SK-MEL-5 (cell line): ENCODE results near the gene STK17B. TPM values are rescaled to one million over a fixed set of nuclear protein-coding genes. Genes with fewer than 3 reads are reported as not detected.
"Not testable (repeated sequence)": the region's sequence is repeated elsewhere in the genome, so short reads cannot be mapped to it uniquely, and the experiment has no call there.

Experiments
- DNase-seq: peaks from one replicate; pipeline ENCODE4 v3.0.0-alpha.2; 2016; ENCODE audit warnings: low read depth, low spot score
- in situ Hi-C: cut with HindIII; loops from 2 replicates; pipeline ENCODE4 v1.10.0; 2016; ENCODE audit warnings: low sequenced_read_pairs, high pct_unique_total_duplicates, low pct_unique_long_range_greater_than_20kb
- total RNA-seq: library from RNA; depleted of rRNA; stranded (reverse); fragments of >200 nt; shearing (Covaris generic); gene quantifications from 2 replicates; pipeline ENCODE4 v1.2.3, GENCODE V29; 2014; rRNA removed

The STK17B gene
- total RNA-seq, 1 experiment from 2014 or later: 6.7 TPM

DNA sequence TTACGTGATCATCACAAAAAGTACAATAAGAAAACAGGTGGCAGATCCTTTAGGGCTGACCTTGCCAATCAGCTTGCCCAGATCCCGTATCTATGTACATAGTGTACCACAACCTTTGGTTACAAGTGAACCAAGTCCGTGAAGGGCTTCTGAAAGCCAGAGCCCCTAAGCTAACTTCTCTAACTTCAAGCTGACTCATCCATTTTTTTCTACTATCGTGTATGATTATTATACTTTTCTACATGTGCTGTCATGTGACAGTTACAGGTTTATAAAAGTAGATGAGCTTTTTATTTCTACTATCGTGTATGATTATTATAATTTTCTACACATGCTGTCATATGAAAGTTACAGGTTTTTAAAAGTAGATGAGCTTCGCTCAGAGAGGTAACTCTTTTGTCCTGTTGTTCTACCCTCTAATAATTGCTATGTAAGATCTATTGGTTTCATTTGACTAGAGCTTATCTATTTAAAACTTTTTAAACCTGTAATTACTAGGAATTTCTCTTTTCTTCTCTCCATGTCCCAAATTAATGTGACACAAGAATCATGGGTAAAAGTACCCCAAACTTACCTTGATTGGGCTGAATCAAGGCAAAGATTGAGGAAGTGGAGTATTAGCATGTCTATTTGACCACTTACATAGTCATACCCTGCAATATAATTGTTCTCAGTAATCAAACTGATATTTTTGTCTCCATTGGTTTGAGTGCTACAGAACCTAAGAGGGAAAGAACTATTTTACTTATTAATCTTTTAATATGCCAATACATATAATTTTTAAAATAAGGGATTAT, 73.3 kb downstream of the STK17B start:
- no peak for DNase-seq
- in situ Hi-C loops: no loop called here

DNA sequence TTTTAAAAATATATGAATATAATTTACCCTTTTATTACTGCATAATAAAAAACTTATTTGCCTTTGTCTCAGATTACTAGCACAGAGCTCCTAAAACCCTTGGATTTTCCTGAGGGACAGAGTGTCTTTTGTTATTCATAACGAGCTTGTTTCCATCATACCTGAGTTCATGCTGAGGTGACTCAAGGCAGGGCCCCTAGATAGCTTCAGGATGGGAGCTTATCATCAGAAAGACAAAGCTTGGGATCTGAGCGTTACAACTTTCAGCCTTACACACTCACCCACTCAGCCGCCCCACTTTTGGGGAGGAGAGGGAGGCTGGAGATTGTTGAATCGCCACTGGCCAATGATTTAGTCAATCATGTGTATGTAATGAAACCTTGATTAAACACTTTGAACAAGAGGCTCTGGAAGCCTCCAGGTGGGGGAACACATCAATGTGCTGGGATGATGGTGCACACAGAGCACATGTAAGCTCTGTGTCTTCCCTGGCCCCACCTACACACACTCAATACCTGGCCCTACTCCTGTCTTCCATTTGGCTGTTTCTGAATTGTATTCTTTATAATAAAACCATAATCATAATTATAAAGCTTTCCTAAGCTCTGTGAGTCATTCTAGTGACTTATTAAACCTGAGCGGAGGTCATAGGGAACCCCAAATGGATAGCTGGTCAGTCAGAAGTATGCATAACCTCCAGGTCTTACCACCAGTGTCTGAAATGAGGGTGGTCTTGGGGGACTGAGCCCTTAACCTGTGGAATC, 74.2 kb downstream of the STK17B start:
- in situ Hi-C loops: no loop called here
- no peak for DNase-seq

- DNase-seq: no peak
- in situ Hi-C loops: no loop called here
These were observed 75.1 kb downstream of the STK17B start for GRCh38 chr2:196096264-196096663.

- in situ Hi-C loops, DNase-seq: not testable (repeated sequence)
These were observed 81.9 kb downstream of the STK17B start for GRCh38 chr2:196089448-196089847.

DNA sequence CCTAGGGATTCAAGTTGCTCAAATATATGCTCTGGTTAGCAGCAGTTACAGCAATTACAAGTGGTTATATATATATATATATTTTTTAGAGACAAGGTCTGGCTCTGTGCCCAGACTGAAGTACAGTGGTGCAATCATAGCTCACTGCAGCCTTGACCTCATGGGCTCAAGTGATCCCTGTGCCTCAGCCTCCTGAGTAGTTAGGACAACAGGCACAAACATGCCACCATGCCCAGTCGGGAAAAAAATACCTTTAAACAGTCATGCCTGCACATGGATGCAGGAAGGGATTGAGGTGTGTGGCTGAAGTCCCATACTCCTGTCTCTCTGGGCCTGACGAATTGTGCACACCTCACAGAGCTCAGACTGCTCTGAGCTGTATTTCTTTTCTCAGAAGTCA, 83.2 kb downstream of the STK17B start:
- DNase-seq: no peak
- in situ Hi-C loops: no loop called here

GRCh38 chr2:196086517-196087368, 84.6 kb downstream of the STK17B start:
- in situ Hi-C loops: no loop called here

DNA sequence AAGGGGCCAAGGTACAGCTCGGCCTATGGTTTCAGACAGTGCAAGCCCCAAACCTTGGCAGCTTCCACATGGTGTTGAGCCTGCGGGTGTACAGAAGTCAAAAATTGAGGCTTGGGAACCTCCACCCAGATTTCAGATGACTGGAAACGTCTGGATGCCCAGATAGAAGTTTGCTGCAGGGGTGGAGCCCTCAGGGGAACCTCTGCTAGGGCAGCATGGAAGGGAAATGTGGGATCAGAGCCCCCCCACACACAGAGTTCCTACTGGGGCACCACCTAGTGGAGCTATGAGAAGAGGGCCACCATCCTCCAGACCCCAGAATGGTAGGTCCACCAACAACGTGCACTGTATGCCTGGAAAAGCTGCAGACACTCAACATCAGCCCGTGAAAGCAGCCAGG, 87.8 kb downstream of the STK17B start:
- DNase-seq: no peak
- in situ Hi-C loops: no loop called here

More at GRCh38 chr2:196086517-196087368, 84.6 kb downstream of the STK17B start:
- DNase-seq: no peak

Other genes starting within 250 kb of the STK17B start
- 0.37 and 0.45 TPM in 2 replicates for gene DNAH7, start 102.7 kb downstream of the STK17B start, total RNA-seq